H9 (cell line): ENCODE data around the gene CFAP410. TPM values are rescaled to one million over a fixed set of nuclear protein-coding genes. Genes with fewer than 3 reads are reported as not detected.

Source experiments
- DNase-seq: peaks from one replicate; pipeline ENCODE4 v3.0.0-alpha.2; 2017
- H2AFZ ChIP-seq: one replicate; pipeline ENCODE4 v1.6.1; 2013; ENCODE audit warnings: mild to moderate bottlenecking, low read length, control low read depth, moderate library complexity
- H2AK5ac ChIP-seq: 2 replicates; pipeline ENCODE4 v1.6.1; 2013; ENCODE audit warnings: low read length, control low read depth, mixed read lengths; ENCODE audit not compliant: insufficient read length
- H2BK120ac ChIP-seq: one replicate; pipeline ENCODE4 v1.6.1; 2013; ENCODE audit warnings: low read depth, mild to moderate bottlenecking, low read length, control low read depth, inconsistent platforms; ENCODE audit not compliant: poor library complexity, severe bottlenecking
- H2BK12ac ChIP-seq: 2 replicates; pipeline ENCODE4 v1.6.1; 2013; ENCODE audit warnings: low read length, control low read depth, mixed read lengths, low read depth; ENCODE audit not compliant: insufficient read length
- H2BK15ac ChIP-seq: 2 replicates; pipeline ENCODE4 v1.6.1; 2013; ENCODE audit warnings: low read depth, low read length, control low read depth
- H2BK20ac ChIP-seq: one replicate; pipeline ENCODE4 v1.6.1; 2013; ENCODE audit warnings: low read depth, mild to moderate bottlenecking, low read length, control low read depth, inconsistent platforms; ENCODE audit not compliant: poor library complexity, severe bottlenecking
- H2BK5ac ChIP-seq: 2 replicates; pipeline ENCODE4 v1.6.1; 2013; ENCODE audit warnings: low read length, control low read depth, mixed read lengths; ENCODE audit not compliant: insufficient read length
- H3K14ac ChIP-seq: 2 replicates; pipeline ENCODE4 v1.6.1; 2013; ENCODE audit warnings: low read length, control low read depth; ENCODE audit not compliant: insufficient read depth
- H3K18ac ChIP-seq: 2 replicates; pipeline ENCODE4 v1.6.1; 2013; ENCODE audit warnings: low read depth, mild to moderate bottlenecking, mixed read lengths, low read length, control low read depth; ENCODE audit not compliant: insufficient read length
- H3K23ac ChIP-seq: 2 replicates; pipeline ENCODE4 v1.6.1; 2013; ENCODE audit warnings: low read length, control low read depth, mixed read lengths, low read depth; ENCODE audit not compliant: insufficient read length
- H3K23me2 ChIP-seq: 2 replicates; pipeline ENCODE4 v1.6.1; 2013; ENCODE audit warnings: low read depth, mild to moderate bottlenecking, mixed read lengths, low read length, control low read depth; ENCODE audit not compliant: insufficient read length, poor library complexity, severe bottlenecking
- H3K27ac ChIP-seq: 2 replicates; pipeline ENCODE4 v1.5.1; 2013; ENCODE audit warnings: low read length, control low read depth, mixed read lengths, low read depth; ENCODE audit not compliant: insufficient read length
- H3K27me3 ChIP-seq: 2 replicates; pipeline ENCODE4 v1.6.1; 2013; ENCODE audit warnings: low read length, control low read depth, inconsistent platforms; ENCODE audit not compliant: insufficient read depth
- H3K4ac ChIP-seq: 2 replicates; pipeline ENCODE4 v1.6.1; 2013; ENCODE audit warnings: low read depth, mild to moderate bottlenecking, control low read depth, inconsistent platforms, low read length, moderate library complexity
- H3K4me1 ChIP-seq: 2 replicates; pipeline ENCODE4 v1.6.1; 2013; ENCODE audit warnings: low read length, control low read depth, inconsistent platforms; ENCODE audit not compliant: insufficient read depth
- H3K4me2 ChIP-seq: 2 replicates; pipeline ENCODE4 v1.6.1; 2013; ENCODE audit warnings: low read length, control low read depth, mixed read lengths; ENCODE audit not compliant: insufficient read length, insufficient read depth
- H3K56ac ChIP-seq: 2 replicates; pipeline ENCODE4 v1.6.1; 2013; ENCODE audit warnings: low read depth, mild to moderate bottlenecking, mixed read lengths, low read length, control low read depth; ENCODE audit not compliant: insufficient read length
- H3K79me1 ChIP-seq: 2 replicates; pipeline ENCODE4 v1.6.1; 2013; ENCODE audit warnings: low read depth, mild to moderate bottlenecking, moderate library complexity, low read length, control low read depth, inconsistent platforms; ENCODE audit not compliant: insufficient read depth, poor library complexity, severe bottlenecking
- H3K79me2 ChIP-seq: 2 replicates; pipeline ENCODE4 v1.6.1; 2013; ENCODE audit warnings: low read length, control low read depth, inconsistent platforms; ENCODE audit not compliant: insufficient read depth
- H3K9ac ChIP-seq: 2 replicates; pipeline ENCODE4 v1.6.1; 2013; ENCODE audit warnings: low read length, control low read depth, mixed read lengths; ENCODE audit not compliant: insufficient read length; ENCODE audit errors: extremely low read depth
- H3K9me3 ChIP-seq: one replicate; pipeline ENCODE4 v1.6.1; 2013; ENCODE audit warnings: low read depth, low read length, inconsistent platforms; ENCODE audit not compliant: control insufficient read depth
- H3T11ph ChIP-seq: one replicate; pipeline ENCODE4 v1.6.1; 2013; ENCODE audit warnings: mild to moderate bottlenecking, low read length, control low read depth, inconsistent platforms
- H4K20me1 ChIP-seq: one replicate; pipeline ENCODE4 v1.6.1; 2013; ENCODE audit not compliant: control insufficient read depth, insufficient read length, insufficient read depth
- H4K5ac ChIP-seq: 2 replicates; pipeline ENCODE4 v1.6.1; 2013; ENCODE audit warnings: low read depth, mild to moderate bottlenecking, mixed read lengths, low read length, control low read depth; ENCODE audit not compliant: insufficient read length
- H4K8ac ChIP-seq: replicated peaks from 2 replicates; pipeline ENCODE4 v1.6.1; 2013; ENCODE audit warnings: low read length, control low read depth, mixed read lengths, low read depth; ENCODE audit not compliant: insufficient read length
- H4K91ac ChIP-seq: 2 replicates; pipeline ENCODE4 v1.6.1; 2013; ENCODE audit warnings: low read depth, mild to moderate bottlenecking, moderate library complexity, mixed read lengths, low read length, control low read depth; ENCODE audit not compliant: insufficient read length
- H3K27ac Mint-ChIP-seq, 3 experiments: 2 replicates in 2 of 3; 3 replicates in 1 of 3; pipeline ENCODE4 v1.8.0; 2020 to 2021; ENCODE audit warnings: mixed read lengths in 3 of 3, mild to moderate bottlenecking in 1 of 3, moderate library complexity in 1 of 3
- H3K27me3 Mint-ChIP-seq: 2 replicates; pipeline ENCODE4 v1.8.0; 2021; ENCODE audit warnings: low read depth, mild to moderate bottlenecking, moderate library complexity, mixed read lengths
- H3K36me3 Mint-ChIP-seq, 3 experiments: 2 replicates in 2 of 3; 3 replicates in 1 of 3; pipeline ENCODE4 v1.8.0; 2020 to 2021; ENCODE audit warnings: low read depth in 3 of 3, mixed read lengths in 3 of 3; ENCODE audit not compliant: insufficient read depth in 1 of 3
- H3K4me1 Mint-ChIP-seq, 2 experiments: 2 replicates each; pipeline ENCODE4 v1.8.0; 2020; ENCODE audit warnings: mixed read lengths in 2 of 2
- H3K4me3 Mint-ChIP-seq, 2 experiments: 2 replicates in 1 of 2; 3 replicates in 1 of 2; pipeline ENCODE4 v1.8.0; 2020 to 2021; ENCODE audit warnings: mild to moderate bottlenecking in 2 of 2, mixed read lengths in 2 of 2, moderate library complexity in 1 of 2
- H3K9me3 Mint-ChIP-seq, 2 experiments: 2 replicates in 1 of 2; 3 replicates in 1 of 2; pipeline ENCODE4 v1.8.0; 2020; ENCODE audit warnings: mild to moderate bottlenecking in 2 of 2, mixed read lengths in 2 of 2, moderate library complexity in 1 of 2
- WGBS: extraction: QIAGEN DNeasy Blood & Tissue Kit; methylation state at CpG from one replicate; pipeline ENCODE4 v1.1.7; 2013; ENCODE audit warnings: missing lambda C conversion rate, low lambda C conversion rate, mixed read lengths; ENCODE audit not compliant: insufficient read length; ENCODE audit errors: extremely low coverage; 5-methylcytosine and 5-hydroxymethylcytosine counted together
- total RNA-seq: library from RNA; stranded (reverse); gene quantifications from 2 replicates; pipeline ENCODE4 v1.2.1, GENCODE V29; 2021
- TF ChIP-seq, protein P1 (sequence below): fragments of 200-600 bp; sonication (generic); conservative IDR thresholded peaks from 3 replicates; pipeline ENCODE4 v1.8.0; 2021; ENCODE audit warnings: antibody characterized with exemption, mild to moderate bottlenecking

The CFAP410 gene
- total RNA-seq, 1 experiment from 2014 or later: 17.0 TPM

DNA sequence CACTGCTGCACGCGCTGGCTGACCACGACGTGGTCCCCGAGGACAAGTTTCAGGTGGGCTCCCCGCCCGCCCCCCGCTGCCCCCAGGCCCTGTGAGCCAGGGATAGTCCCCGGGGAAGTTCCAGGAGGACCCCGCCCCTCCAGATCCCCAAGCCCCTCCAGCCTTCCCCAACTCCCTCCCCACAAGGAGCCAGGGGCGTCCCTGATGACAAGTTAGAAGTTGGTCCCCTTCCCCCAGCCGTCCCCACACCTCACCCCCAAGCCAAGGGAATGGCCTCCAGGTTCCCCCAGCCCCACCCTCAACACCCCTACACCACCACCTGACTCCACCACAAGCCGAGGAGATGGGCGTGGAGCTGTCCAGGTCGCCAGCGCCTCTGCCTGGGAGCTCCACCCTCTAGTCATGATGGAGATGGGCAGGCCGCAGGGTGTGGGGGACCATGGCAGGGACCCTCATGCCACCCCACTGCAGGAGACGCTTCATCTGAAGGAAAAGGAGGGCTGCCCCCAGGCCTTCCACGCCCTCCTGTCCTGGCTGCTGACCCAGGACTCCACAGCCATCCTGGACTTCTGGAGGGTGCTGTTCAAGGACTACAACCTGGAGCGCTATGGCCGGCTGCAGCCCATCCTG, 53.0 kb downstream of the CFAP410 start:
- Histone ChIP-seq H4K8ac (no peak overlapping the region), H2AK5ac (no peak overlapping the region), H2BK15ac (no peak overlapping the region), H2BK12ac (no peak overlapping the region), H3K23ac (no peak overlapping the region), H3T11ph (no peak overlapping the region), H2AFZ (no peak overlapping the region), H3K79me2 (no peaks in the 10 kb centered on the region), H3K27ac (no peak overlapping the region), H3K27me3 (no peaks in the 10 kb centered on the region), H2BK120ac (no peak overlapping the region), H4K5ac (no peak overlapping the region), H3K23me2 (no peaks in the 10 kb centered on the region), H3K4ac (no peak overlapping the region), H4K20me1 (no peaks in the 10 kb centered on the region), H3K18ac (no peak overlapping the region), H3K4me2 (no peak overlapping the region), H2BK20ac (no peak overlapping the region), H3K9me3 (no peaks in the 10 kb centered on the region), H3K56ac (no peak overlapping the region), H3K9ac (no peak overlapping the region), H2BK5ac (no peak overlapping the region), H4K91ac (no peak overlapping the region), H3K4me1 (no peaks in the 10 kb centered on the region; the same call in 1 of the 2 replicates), H3K14ac (no peak overlapping the region), H3K79me1 (no peaks in the 10 kb centered on the region)
- H3K9me3 Mint-ChIP-seq: no peaks in the 10 kb centered on the region
- WGBS: no CpG with 5 or more reads among the region's 21 CpGs
- peaks cover 22 to 26% of the 10 kb centered on the region in 2 experiments for H3K4me1 Mint-ChIP-seq
- H3K27ac Mint-ChIP-seq: no peak overlapping the region
- TF ChIP-seq, protein P1, sequence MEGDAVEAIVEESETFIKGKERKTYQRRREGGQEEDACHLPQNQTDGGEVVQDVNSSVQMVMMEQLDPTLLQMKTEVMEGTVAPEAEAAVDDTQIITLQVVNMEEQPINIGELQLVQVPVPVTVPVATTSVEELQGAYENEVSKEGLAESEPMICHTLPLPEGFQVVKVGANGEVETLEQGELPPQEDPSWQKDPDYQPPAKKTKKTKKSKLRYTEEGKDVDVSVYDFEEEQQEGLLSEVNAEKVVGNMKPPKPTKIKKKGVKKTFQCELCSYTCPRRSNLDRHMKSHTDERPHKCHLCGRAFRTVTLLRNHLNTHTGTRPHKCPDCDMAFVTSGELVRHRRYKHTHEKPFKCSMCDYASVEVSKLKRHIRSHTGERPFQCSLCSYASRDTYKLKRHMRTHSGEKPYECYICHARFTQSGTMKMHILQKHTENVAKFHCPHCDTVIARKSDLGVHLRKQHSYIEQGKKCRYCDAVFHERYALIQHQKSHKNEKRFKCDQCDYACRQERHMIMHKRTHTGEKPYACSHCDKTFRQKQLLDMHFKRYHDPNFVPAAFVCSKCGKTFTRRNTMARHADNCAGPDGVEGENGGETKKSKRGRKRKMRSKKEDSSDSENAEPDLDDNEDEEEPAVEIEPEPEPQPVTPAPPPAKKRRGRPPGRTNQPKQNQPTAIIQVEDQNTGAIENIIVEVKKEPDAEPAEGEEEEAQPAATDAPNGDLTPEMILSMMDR: no peak
- no peaks in the 10 kb centered on the region for H3K36me3 Mint-ChIP-seq
- no peak overlapping the region for H3K4me3 Mint-ChIP-seq
- peaks cover 14% of the 10 kb centered on the region for H3K27me3 Mint-ChIP-seq
- DNase-seq: no peak
